HG02763 (cell line): ENCODE measurements around the gene BCL6.

ENCODE experiments used
- ATAC-seq: cut with Tn5 transposase; IDR thresholded peaks from one replicate; pipeline ENCODE4 v1.9.1; 2021; ENCODE audit warnings: mild to moderate bottlenecking, moderate library complexity; ENCODE audit not compliant: unreplicated experiment

Gene BCL6

DNA sequence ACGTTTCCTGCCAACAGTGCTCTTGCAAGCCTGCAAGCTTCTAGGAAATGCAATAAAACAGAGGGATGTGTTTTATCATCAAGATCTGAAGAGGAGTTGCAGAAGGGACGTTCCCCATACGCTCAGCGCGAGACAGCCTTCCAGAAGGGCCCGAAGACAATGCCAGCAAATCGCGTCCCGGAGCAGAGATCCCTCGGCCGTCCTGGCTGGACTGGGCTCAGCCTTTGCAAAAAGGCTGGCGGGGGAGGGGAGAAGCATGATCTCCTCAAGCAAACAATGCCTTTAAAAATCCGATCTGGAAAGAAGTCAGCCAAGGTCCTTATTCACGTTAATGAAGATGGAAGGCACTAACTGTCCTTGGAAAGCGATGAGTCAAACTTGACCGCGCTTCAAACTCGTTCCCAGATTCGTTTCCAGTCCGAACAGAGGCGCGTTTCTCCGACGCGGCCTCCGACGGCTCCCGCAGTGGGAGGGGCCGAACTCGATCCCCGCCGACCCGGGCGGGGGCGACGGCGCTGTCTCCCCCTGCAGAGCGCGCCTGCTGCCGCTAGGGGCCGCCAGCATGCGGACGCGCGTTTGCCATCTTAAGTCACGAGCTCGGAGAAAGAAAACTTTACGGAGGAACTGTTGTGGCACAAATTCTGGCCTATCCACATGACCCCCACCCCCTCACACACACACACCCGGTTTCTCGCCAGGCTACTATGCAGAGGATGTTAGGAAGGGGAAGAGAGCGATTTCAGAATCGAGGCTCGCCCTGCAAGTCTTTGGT is 5.5 kb downstream of the BCL6 start:
- ATAC-seq, result peak; percentile 45

DNA sequence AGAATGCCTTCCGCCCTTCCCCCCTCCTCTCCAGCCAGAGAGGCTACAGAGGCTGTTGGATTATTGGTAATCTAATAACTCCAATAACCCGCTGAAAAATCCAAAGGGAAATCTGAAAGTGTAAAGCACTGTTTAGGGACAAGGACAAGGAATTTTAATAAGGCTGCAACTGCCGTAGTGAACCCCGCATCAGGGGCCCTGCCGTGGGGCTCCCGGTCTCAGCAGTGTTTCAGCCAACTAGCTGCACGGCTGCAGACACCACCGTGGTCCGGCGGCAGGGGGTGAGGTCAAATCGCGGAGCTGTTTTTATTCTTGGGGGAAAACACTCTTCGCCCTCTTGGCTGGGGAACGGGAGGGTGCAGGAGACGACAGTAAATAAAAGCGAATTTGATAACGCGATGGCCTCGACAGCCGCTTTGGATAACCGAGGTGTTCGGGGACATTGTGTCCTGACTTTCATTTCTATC is 6.1 kb downstream of the BCL6 start:
- ATAC-seq, result no peak

DNA sequence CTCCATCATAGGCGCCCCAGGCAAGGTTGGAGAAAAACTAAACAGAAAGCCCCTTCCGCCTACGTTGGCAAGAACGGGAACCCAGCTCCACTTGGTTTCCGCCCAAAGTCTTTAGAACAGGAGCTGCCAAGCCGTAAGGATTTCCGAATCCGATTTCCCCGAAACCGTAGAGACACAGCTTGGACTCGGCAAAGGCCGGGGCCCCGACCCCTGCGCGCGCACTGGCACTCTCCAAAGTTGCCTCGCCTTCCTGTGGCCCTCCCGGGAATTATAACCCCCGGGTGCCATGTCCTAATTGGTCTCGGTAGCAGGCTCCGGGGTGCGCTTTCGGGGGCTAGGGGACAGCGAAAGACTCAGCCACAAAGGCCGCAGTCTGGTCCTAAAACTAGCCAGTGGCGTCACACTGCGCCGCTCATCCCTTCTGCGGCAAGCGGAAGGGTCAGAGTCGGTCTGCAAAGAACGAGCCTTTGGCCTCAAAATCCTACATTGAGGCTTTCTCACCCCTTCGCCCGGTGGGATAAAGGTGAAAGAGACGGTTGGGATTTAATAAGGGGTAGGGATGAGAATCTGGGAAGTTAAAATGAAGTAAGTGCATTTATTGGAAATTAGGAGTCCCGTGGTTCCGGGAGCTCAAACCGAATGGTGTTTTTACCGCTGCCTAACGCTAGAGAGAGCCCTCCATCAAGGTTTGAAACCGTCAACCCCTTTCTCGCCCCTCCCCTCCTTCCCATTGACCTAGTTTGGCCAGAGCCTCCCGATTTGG is 6.8 kb downstream of the BCL6 start:
- peak; percentile 48 for ATAC-seq

DNA sequence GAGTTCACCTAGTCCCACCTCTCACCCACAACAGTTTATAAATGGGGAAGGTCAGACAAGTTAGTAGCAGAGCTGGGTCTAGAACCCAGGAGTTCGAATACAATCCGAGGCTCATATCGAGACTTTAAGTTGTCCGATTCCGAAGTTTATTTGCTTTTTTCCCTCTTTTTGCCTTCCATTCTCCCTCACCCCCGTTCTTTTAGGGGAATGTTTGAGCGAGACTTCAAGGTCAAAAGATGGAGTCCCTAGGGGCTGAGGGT is 7.3 kb downstream of the BCL6 start:
- no peak for ATAC-seq

DNA sequence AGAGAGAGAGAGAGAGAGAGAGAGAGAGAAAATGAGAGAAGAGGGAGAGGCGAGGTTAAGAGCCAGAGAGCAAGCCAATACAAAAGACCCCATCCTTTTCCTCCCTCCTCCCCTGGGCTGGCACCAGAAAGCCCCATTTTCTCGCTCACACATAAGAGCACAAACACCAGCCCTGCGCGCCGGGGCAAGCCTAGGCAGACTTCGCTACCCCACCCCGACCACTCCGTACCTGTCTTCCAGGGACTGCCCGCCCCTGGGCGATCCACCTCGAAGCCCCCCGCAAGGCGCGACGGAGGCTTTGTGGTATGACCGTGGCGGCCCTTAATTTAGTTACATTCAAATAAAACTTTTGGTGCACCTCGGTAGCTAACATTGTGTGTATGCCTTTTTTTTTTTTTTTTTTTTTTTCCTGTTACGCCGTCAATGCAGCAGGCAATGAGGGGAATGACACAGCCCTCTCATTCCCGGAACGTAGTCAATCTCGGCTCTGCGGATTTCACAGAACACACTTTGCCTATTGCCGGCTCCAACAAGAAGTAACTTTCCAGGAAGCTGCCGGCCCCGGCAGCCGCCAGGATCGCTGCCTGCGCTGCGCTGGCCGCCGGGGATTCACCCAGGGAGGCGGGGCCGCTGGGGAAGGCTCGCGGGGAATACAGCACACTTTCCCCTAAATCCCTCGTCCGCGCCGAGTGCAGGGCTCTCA is 7.7 kb downstream of the BCL6 start:
- ATAC-seq, result no peak

DNA sequence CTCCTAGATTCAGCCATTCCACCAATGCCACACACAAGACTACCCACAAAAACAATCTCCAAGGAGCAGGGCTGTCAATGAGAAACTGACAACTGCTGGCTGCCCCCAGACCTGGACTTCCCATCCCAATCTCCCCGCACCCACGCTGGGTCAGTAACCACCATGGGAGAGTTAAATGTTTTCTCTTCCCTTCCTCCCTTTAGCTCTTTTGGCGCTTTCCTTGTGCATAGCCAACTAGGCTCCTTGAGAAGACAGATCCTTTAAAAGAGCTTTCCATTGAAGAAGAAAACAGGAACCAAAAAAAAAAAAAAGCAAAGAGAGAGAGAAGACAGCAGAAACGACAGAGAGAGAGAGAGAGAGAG is 8.3 kb downstream of the BCL6 start:
- no peak for ATAC-seq

DNA sequence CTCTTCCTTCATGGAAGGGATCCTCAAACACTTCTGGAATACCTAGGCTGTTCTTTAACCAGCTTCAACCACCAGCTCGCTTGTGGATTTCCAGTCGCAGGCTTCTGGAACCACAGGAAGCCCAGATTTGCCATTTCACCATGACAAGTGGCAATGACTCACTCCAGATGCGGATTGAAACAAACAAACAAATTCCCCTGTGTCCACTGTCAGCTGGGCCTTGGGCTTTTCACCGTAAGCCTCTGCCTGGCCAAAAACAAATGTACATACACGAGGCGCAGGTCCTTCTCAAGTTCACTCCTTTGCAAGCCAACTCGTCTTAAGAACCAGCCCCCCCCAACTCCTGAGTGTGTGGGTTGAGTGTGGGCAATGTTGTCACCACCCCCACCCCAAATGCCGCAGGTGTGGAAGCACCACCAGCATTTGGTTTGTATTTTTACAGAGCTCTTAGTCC is 8.8 kb downstream of the BCL6 start:
- no peak for ATAC-seq

DNA sequence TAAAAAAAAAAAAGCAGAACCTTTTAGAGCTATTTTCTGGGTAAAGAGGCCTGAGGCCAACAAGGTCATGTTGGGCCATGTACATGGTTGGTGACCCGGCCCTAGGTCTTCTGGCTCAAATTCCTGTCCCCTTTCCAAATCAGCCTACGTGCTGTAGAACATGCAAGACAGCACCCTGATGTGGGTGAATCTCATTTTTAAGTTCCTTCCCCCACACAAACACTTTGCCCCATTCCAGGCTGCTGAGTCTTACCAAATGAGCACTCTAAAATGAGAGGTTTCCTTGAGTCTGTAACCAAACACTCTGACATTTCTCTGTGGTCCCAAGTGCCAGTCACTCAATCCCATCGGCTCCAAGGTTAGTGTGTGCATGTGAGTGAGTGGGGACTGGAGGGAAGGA is 9.4 kb downstream of the BCL6 start:
- ATAC-seq, result no peak

DNA sequence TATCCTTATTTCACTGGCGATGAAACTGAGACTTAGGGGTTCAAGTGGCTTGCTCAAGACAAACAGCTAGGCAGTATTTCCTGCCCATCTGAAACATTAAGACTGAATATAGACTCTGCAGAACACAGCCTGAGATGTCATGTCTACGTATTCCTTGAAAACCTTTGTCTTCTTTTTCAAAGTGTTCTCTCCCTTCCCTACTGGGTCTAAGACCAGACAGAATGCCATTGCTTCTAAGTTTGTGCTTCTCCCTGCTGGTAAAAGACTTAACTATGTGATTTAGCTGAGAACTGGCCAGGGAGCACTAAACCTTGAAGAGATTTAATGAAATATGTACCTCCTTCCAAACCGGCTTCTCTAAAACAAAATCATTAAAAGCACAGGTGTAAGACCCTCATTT is 9.9 kb downstream of the BCL6 start:
- ATAC-seq, result no peak

DNA sequence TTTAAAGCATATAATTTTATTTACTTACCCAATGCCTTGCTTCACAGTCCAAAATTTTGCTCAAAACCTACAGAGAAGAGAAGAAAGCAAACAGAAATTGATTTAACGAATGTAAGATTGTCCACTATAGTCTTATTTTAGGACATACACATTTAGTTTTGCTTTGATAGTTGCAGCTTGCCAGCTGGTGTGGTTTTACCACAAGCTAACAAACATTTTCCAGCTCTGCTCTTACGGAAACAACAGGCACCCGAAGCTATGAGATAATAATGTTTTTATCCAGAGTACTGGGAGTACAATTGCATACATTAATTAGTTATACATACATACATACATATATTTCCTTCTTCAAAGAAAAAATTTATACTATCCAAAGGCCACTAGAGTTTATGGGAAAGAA is 10.4 kb downstream of the BCL6 start:
- ATAC-seq, result no peak

DNA sequence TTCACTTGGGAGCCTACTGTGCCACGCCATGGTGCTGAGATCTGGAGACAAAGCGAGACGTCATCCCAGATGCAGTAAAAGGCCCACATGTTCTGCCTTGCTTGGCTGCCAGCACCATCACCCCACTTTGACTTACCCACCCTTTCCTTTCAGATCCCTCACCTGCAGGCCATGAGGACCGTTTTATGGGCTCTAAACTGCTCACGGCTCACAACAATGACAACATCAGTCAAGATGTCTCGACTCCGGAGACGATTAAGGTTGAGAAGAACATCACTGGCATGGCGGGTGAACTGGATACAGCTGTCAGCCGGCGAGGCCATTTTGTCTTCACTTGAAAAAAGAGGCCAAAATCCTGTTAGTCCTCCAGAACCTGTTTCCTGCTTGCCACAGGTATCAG is 11.9 kb downstream of the BCL6 start:
- ATAC-seq, result no peak

DNA sequence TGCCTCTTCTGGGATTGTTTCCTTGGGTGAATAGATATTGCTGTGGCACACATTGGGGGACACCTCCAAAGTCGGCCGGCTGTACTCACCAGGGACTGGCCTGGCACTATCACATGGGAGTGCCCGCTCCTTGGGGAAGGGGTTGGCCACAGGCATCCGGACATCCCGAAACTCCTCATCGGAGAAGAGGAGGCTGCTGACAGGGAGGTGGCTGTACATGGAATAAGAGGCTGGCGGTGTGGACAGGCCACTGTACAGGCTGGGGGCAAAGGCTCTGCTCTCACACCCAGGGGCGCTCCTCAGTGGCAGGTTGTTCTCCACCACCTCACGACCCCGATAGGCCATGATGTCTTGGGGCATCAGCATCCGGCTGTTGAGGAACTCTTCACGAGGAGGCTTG is 15.7 kb downstream of the BCL6 start:
- no peak for ATAC-seq

DNA sequence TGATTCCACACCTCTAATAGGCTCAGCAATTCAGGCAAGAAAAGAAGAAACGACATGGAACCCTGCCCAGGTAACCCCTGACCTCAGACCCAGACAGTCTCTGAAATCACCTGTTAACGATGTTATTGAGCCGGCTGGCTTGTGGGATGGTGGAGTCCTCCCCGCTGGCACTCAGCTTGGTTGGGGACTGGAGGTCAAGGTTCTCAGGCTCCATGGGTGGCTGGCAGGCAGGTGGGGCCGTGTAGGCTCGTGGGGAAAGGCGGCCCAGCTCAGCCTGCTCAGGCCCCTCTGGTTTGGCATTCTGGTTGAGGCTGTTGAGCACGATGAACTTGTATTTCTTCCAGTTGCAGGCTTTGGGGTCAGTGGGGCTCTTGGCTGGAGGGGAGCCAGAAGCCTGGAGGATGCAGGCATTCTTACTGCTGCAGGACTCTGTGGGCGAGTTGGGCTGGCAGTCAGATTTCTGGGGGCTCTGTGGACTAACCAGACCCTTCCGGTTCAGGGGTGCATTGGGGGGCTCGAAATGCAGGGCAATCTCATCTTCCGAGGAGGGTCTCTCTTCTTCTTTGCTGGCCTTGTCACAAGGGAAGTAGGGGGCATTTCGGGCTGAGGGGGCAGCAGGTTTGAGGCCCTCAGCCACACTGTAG is 16.2 kb downstream of the BCL6 start:
- no peak for ATAC-seq

DNA sequence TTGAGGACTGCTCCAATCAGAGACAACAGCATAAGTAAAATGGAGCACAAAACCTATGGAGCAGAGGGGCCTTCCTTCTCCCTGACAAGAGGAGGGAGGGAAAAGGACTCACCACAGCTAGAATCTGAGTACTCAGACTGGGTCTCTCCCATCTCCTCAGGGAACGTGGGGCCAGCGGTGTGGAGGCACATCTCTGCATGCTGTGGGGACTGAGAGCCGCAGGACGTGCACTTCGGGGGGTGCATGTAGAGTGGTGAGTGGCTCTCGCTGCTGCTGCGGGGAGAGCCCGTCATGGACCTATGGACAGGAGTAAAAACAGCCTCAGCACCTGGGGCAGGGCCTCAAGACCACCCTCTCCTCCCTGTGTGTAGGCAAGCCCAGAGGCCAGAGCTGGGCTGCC is 17.0 kb downstream of the BCL6 start:
- no peak for ATAC-seq

DNA sequence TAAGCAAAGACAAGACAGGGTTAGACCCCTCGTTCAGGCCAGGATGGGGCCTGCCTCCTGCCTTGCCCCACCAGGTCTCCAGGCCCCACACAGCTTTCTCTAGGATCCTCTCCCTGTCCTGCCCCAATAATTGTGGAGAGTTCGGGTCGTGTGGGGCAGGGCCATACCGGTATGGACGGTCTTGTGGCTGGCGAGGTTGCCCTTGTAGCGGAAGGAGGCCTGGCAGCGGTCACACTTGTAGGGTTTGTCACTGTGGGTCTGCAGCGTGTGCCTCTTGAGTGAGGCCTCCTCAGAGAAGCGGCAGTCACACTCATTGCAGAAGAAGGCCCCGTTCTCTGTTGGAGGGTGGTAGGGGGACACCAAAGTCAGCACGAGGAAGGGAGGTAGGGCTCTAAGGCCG is 18.7 kb downstream of the BCL6 start:
- ATAC-seq, result no peak

DNA sequence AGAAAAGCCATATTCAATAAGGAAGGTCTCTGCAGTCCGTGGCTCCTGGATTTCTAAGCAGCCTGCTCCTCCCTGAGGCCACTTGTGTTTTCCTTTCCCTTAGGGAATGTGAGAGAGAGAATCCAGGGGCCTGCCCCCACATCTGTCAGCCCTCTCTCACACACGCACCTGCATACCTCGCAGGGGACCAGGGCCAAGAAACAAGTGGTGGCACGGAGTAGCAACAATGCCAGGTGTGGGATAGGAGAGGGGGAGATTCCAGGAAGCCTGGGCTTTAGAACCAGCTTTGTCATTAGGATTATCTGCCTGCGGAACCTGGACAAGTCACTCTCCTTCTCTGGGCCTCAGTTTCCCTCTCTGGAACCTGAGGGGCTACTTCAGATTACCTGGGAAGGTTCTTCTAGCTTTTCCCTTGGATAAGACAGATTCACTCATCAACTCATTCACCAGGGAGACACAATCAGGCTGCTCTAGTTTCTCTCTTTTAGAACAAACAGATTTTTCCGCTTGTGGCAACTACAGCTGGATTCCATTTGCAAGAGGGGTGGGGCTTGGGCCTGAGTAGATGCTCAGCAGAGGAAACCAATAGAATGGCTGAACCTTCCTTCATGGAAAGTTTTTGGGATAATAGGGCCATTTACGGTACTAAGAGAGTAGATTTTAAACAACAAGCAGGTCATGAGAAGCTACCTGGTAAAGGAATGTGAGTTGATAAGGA is 19.5 kb downstream of the BCL6 start:
- no peak for ATAC-seq

DNA sequence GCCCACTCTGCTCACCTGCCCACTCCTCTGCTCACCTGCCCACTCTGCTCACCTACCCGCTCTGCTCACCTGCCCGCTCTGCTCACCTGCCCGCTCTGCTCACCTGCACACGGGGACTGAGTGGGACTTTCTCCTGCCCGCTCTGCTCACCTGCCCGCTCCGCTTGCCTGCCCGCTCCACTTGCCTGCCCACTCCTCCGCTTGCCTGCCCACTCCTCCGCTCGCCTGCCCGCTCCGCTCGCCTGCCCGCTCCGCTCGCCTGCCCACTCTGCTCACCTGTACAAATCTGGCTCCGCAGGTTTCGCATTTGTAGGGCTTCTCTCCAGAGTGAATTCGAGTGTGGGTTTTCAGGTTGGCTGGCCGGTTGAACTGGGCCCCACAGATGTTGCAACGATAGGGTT is 20.0 kb downstream of the BCL6 start:
- no peak for ATAC-seq

DNA sequence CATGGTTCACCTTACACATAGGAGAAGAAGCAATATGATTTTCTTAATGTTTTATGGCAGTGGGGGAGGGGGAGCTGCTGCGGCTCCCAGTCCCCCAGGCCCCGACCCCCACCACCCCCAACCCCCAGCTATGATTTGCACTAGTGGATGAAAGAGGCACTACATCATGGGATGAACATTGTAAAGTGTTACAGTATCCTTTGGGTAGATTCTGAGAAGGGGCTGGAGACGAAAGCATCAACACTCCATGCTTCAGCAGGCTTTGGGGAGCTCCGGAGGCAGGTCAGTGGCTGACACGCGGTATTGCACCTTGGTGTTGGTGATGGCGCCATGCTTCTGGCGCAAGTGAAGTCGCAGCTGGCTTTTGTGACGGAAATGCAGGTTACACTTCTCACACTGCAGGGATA is 23.1 kb downstream of the BCL6 start:
- no peak for ATAC-seq

DNA sequence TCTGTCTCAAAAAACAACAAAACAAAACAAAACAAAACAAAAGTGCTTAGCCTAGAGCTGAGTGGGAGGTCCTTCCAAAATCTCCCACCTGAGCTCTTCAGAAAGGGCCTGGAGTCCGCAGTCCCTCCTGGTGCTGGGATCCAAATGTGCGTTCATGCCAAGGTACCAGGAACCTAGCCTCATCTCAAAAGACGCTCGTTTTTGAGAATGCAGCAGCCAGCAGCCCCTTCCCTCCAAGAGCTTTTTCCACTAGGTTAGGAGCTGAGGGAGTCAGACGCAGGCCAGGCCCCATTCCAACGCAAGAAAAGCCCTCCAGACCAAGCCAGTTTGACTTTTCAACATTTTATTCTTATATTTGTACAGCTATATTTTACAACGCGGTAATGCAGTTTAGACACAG is 24.2 kb downstream of the BCL6 start:
- no peak for ATAC-seq

DNA sequence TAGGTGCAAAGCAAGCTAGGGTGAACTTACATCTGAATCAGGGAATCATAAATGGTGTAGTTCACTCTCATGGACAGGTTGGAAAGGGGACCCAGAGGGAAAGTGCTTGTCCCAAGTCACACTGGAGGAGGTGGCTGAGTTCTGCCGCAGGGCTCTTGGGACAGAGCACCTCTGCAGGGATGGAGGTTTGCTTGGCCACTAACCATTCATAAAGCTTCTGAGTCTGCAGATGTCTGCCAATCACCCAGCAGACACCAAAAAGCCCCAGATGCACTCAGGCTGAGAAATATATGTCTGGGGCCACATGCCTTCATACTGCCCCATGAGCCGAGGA is 25.0 kb downstream of the BCL6 start:
- no peak for ATAC-seq
